GM12865 (cell line): ENCODE measurements around the gene MFN2.
"Not testable (repeated sequence)": the region's sequence is repeated elsewhere in the genome, so short reads cannot be mapped to it uniquely, and the experiment has no call there.

Source experiments
- DNase-seq: peaks from one replicate; pipeline ENCODE4 v3.0.0; 2010; ENCODE audit warnings: low read depth
- H3K4me3 ChIP-seq: 2 replicates; pipeline ENCODE4 v1.5.1; 2011; ENCODE audit warnings: mild to moderate bottlenecking, low read depth, low read length, control low read depth
- CTCF ChIP-seq: IDR thresholded peaks from 2 replicates; pipeline ENCODE4 v1.5.1; 2011; ENCODE audit warnings: low read length, control low read depth, low read depth, inconsistent platforms; ENCODE audit not compliant: insufficient read depth; ENCODE audit errors: missing control alignments

Gene MFN2

GRCh38 chr1:12029720-12030339 is 49.6 kb downstream of the MFN2 start:
- DNase-seq = no peak
- H3K4me3 ChIP-seq = no peak overlapping the region

GRCh38 chr1:12031039-12031980 is 51.1 kb downstream of the MFN2 start:
- TF ChIP-seq CTCF = peak; percentile 84
- peak; percentile 71 for DNase-seq
- H3K4me3 ChIP-seq = no peak overlapping the region

More at GRCh38 chr1:12029720-12030339, 49.6 kb downstream of the MFN2 start:
- no peak for TF ChIP-seq CTCF

- H3K4me3 ChIP-seq = no peak overlapping the region
- DNase-seq = no peak
- no peak for TF ChIP-seq CTCF
Measured at GRCh38 chr1:12032161-12032621, 51.9 kb downstream of the MFN2 start.

- DNase-seq, H3K4me3 ChIP-seq: not testable (repeated sequence)
Measured at GRCh38 chr1:12033441-12033840, 53.2 kb downstream of the MFN2 start.

GRCh38 chr1:12034381-12034801 is 54.1 kb downstream of the MFN2 start:
- no peak overlapping the region for H3K4me3 ChIP-seq
- TF ChIP-seq CTCF = no peak
- no peak for DNase-seq

GRCh38 chr1:12035312-12035711 is 55.1 kb downstream of the MFN2 start:
- TF ChIP-seq CTCF = no peak
- no peak for DNase-seq
- no peak overlapping the region for H3K4me3 ChIP-seq
